OCI-LY3 (cell line): ENCODE measurements around the gene MAPT.

Experiments
- H2AFZ ChIP-seq: fragments of 200-600, 300-600 bp; shearing (Covaris generic); 2 replicates; pipeline ENCODE4 v1.6.0; 2014; ENCODE audit warnings: antibody characterized with exemption, low read depth, low read length
- H3K27ac ChIP-seq: fragments of 200-600, 300-600 bp; sonication (generic); 2 replicates; pipeline ENCODE4 v1.5.1; 2014; ENCODE audit warnings: mild to moderate bottlenecking, low read length, moderate library complexity, mixed read lengths
- H3K27me3 ChIP-seq: fragments of 200-600, 300-600 bp; sonication (generic); 2 replicates; pipeline ENCODE4 v1.6.1; 2014; ENCODE audit warnings: low read depth, low read length, mixed read lengths
- H3K36me3 ChIP-seq: fragments of 200-600, 300-600 bp; sonication (generic); replicated peaks from 2 replicates; pipeline ENCODE3; 2014; ENCODE audit warnings: low read depth, low read length, mixed read lengths
- H3K4me1 ChIP-seq: fragments of 300-600, 200-600 bp; sonication (generic); 2 replicates; pipeline ENCODE4 v1.6.1; 2014; ENCODE audit warnings: low read length, mixed read lengths
- H3K4me2 ChIP-seq: fragments of 200-600, 300-600 bp; sonication (generic); 2 replicates; pipeline ENCODE4 v1.6.1; 2014; ENCODE audit warnings: low read length, mixed read lengths
- H3K4me3 ChIP-seq: fragments of 300-600, 200-600 bp; sonication (generic); 2 replicates; pipeline ENCODE4 v1.5.1; 2014; ENCODE audit warnings: antibody characterized with exemption, mild to moderate bottlenecking, low read length, moderate library complexity
- H3K79me2 ChIP-seq: fragments of 300-600, 200-600 bp; shearing (Covaris generic); 2 replicates; pipeline ENCODE4 v1.6.1; 2014; ENCODE audit warnings: mild to moderate bottlenecking, low read length, mixed read lengths
- H3K9ac ChIP-seq: fragments of 300-600, 200-600 bp; shearing (Covaris generic); 2 replicates; pipeline ENCODE4 v1.6.0; 2014; ENCODE audit warnings: mild to moderate bottlenecking, low read length, moderate library complexity
- H3K9me3 ChIP-seq: fragments of 200-600, 300-600 bp; shearing (Covaris generic); 2 replicates; pipeline ENCODE4 v1.6.1; 2014; ENCODE audit warnings: low read length, mixed read lengths; ENCODE audit not compliant: insufficient read depth
- H4K20me1 ChIP-seq: fragments of 200-600, 300-600 bp; sonication (generic); 2 replicates; pipeline ENCODE4 v1.6.1; 2016; ENCODE audit warnings: low read length, mixed read lengths; ENCODE audit not compliant: insufficient read depth
- CTCF ChIP-seq: fragments of 200-600, 300-600 bp; sonication (generic); IDR thresholded peaks from 2 replicates; pipeline ENCODE4 v1.5.1; 2014; ENCODE audit warnings: antibody characterized with exemption, low read length, low read depth
- EZH2phosphoT487 ChIP-seq: fragments of 200-600 bp; shearing (Covaris generic); IDR thresholded peaks from 2 replicates; pipeline ENCODE4 v1.6.1; 2018; ENCODE audit warnings: antibody characterized with exemption, mixed run types, low read depth

MAPT gene

GRCh38 chr17:45894022-45894784 lies at the start of gene MAPT:
MAPT (plus strand) TSS chr17:45894554; CDS start chr17:45962338, 67,784 bp downstream.
- Histone ChIP-seq H2AFZ (peak within 1 kb of the TSS; percentile 94), H3K27ac (no peak within 1 kb of the TSS), H3K4me1 (no peaks in the 10 kb centered on the region; the same call in 1 of the 2 replicates), H4K20me1 (no peaks in the 10 kb centered on the region), H3K36me3 (no peaks in the 10 kb centered on the region), H3K79me2 (no peaks in the 10 kb centered on the region), H3K9ac (peak within 1 kb of the TSS; percentile 68), H3K9me3 (no peaks in the 10 kb centered on the region), H3K4me3 (peak within 1 kb of the TSS; percentile 88), H3K27me3 (0 out of 2 replicates have a peak, but pooled peaks cover 3% of the 10 kb centered on the region), H3K4me2 (peak within 1 kb of the TSS; percentile 82)
- no peak for TF ChIP-seq EZH2phosphoT487
- TF ChIP-seq CTCF, result peak; percentile 61

DNA sequence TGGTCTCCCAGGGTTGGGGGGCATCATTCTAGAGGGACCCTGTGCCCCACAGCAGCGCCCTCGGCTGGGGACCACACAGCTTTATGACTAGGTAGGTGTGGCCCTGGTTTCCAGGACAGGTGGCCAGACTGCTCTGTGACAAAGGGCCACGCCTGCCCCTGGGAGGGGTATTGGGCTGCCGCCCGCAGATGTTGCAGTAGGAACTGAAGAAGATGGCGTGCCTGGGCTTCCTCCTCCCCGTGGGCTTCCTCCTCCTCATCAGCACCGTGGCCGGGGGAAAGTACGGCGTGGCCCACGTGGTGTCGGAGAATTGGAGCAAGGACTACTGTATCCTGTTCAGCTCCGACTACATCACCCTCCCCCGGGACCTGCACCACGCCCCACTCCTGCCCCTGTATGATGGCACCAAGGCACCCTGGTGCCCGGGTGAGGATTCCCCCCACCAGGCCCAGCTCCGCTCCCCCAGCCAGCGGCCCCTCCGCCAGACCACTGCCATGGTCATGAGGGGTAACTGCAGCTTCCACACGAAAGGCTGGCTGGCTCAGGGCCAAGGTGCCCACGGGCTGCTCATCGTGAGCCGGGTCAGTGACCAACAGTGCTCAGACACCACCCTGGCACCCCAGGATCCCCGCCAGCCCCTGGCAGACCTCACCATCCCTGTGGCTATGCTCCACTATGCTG lies 49.5 kb upstream of the MAPT start, which contains the start of gene SPPL2C:
TSS of gene SPPL2C (plus strand) at position 187 of the 681 bp plus-strand sequence. CDS start at position 213, 26 bp downstream.
- TF ChIP-seq EZH2phosphoT487 (no peak), CTCF (no peak)
- Histone ChIP-seq H3K9me3 (no peaks in the 10 kb centered on the region), H4K20me1 (no peaks in the 10 kb centered on the region), H3K4me1 (no peaks in the 10 kb centered on the region), H3K9ac (no peak within 1 kb of the TSS), H3K4me2 (no peak within 1 kb of the TSS), H3K27ac (no peak within 1 kb of the TSS), H3K79me2 (no peaks in the 10 kb centered on the region), H3K27me3 (no peaks in the 10 kb centered on the region), H3K4me3 (no peak within 1 kb of the TSS), H3K36me3 (no peaks in the 10 kb centered on the region), H2AFZ (no peak within 1 kb of the TSS)

- Histone ChIP-seq H3K9ac (no peak overlapping the region), H4K20me1 (no peaks in the 10 kb centered on the region), H3K9me3 (no peaks in the 10 kb centered on the region), H3K27ac (no peak overlapping the region), H2AFZ (no peak overlapping the region), H3K4me3 (no peak overlapping the region), H3K4me2 (no peak overlapping the region), H3K4me1 (no peaks in the 10 kb centered on the region), H3K79me2 (no peaks in the 10 kb centered on the region), H3K27me3 (no peaks in the 10 kb centered on the region), H3K36me3 (no peaks in the 10 kb centered on the region)
- TF ChIP-seq CTCF, result no peak
- TF ChIP-seq EZH2phosphoT487, result no peak
Measured at GRCh38 chr17:45845376-45846185, 48.8 kb upstream of the MAPT start.

DNA sequence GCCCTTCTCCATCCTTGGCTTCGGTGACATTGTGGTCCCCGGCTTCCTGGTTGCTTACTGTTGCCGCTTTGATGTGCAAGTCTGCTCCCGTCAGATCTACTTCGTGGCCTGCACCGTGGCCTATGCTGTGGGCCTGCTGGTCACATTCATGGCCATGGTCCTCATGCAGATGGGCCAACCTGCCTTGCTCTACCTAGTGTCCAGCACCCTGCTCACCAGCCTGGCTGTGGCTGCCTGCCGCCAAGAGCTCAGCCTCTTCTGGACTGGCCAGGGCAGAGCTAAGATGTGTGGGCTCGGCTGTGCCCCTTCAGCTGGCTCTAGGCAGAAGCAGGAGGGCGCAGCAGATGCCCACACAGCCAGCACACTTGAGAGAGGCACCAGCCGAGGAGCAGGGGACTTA lies 48.1 kb upstream of the MAPT start:
- TF ChIP-seq EZH2phosphoT487 (no peak), CTCF (no peak)
- Histone ChIP-seq H3K79me2 (no peaks in the 10 kb centered on the region), H3K9me3 (no peaks in the 10 kb centered on the region), H3K36me3 (no peaks in the 10 kb centered on the region), H2AFZ (no peak overlapping the region), H3K4me2 (no peak overlapping the region), H3K9ac (no peak overlapping the region), H3K4me1 (no peaks in the 10 kb centered on the region), H3K27me3 (no peaks in the 10 kb centered on the region), H3K27ac (no peak overlapping the region), H4K20me1 (no peaks in the 10 kb centered on the region), H3K4me3 (no peak overlapping the region)
